Measurements from ENCODE around the gene CNIH3.

The CNIH3 gene

GRCh38 chr1:224733027-224733911, 117.2 kb downstream of the CNIH3 start:
- TF ChIP-seq, protein P1, sequence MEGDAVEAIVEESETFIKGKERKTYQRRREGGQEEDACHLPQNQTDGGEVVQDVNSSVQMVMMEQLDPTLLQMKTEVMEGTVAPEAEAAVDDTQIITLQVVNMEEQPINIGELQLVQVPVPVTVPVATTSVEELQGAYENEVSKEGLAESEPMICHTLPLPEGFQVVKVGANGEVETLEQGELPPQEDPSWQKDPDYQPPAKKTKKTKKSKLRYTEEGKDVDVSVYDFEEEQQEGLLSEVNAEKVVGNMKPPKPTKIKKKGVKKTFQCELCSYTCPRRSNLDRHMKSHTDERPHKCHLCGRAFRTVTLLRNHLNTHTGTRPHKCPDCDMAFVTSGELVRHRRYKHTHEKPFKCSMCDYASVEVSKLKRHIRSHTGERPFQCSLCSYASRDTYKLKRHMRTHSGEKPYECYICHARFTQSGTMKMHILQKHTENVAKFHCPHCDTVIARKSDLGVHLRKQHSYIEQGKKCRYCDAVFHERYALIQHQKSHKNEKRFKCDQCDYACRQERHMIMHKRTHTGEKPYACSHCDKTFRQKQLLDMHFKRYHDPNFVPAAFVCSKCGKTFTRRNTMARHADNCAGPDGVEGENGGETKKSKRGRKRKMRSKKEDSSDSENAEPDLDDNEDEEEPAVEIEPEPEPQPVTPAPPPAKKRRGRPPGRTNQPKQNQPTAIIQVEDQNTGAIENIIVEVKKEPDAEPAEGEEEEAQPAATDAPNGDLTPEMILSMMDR (IDR thresholded peaks at IDR 0.05) = no peak
- Mint-ChIP-seq H3K27me3 (ENCODE audit: low read depth, poor library complexity) (peaks cover 2% of the 10 kb centered on the region), H3K36me3 (ENCODE audit: low read depth) (no peaks in the 10 kb centered on the region), H3K27ac (peak overlapping the region; percentile 96), H3K4me3 (peak overlapping the region; percentile 61), H3K4me1 (peaks cover 85% of the 10 kb centered on the region), H3K9me3 (no peaks in the 10 kb centered on the region)
- DNase-seq = no peak

DNA sequence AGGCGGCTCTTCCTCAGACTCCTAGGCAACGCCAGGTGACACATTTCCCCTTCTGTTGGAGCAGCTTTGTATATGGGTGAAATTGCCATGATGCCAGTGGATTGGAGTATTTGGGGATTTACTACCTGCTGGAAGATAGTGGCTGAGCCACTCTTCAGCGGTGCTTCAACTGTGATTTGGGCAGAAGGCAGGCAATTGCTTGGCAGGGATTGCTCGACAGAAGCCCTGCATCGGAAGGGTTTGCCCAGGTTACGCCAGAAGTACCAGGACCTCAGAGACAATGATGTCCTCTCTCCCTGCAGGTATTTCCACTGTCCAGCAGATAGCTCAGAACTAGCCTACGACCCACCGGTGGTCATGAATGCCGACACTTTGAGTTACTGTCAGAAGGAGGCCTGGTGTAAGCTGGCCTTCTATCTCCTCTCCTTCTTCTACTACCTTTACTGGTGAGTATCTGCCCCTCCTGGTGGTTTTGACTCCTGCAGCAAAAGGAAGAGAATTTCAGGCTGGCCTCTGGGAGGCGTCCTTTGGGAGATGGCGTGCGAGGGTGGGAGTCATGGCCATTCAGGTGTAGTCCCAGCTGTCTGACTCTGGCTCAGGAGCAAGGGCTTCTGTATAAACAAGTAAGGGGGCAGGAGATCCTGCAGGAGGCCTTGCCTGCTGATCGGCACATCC, 118.3 kb downstream of the CNIH3 start:
- peaks cover 6% of the 10 kb centered on the region for H3K27me3 Mint-ChIP-seq (ENCODE audit: low read depth, poor library complexity)
- peaks cover 89% of the 10 kb centered on the region for H3K4me1 Mint-ChIP-seq
- H3K36me3 Mint-ChIP-seq (ENCODE audit: low read depth) = no peaks in the 10 kb centered on the region
- no peak for DNase-seq
- H3K4me3 Mint-ChIP-seq = peak overlapping the region; percentile 44
- H3K9me3 Mint-ChIP-seq = no peaks in the 10 kb centered on the region
- TF ChIP-seq, protein P1 (IDR thresholded peaks at IDR 0.05) = no peak
- peak overlapping the region; percentile 62 for H3K27ac Mint-ChIP-seq

- no peaks in the 10 kb centered on the region for H3K9me3 Mint-ChIP-seq
- H3K4me3 Mint-ChIP-seq = no peak overlapping the region
- peaks cover 7% of the 10 kb centered on the region for H3K27me3 Mint-ChIP-seq (ENCODE audit: low read depth, poor library complexity)
- peaks cover 90% of the 10 kb centered on the region for H3K4me1 Mint-ChIP-seq
- no peak overlapping the region for H3K27ac Mint-ChIP-seq
- no peaks in the 10 kb centered on the region for H3K36me3 Mint-ChIP-seq (ENCODE audit: low read depth)
- no peak for DNase-seq
- TF ChIP-seq, protein P1 (IDR thresholded peaks at IDR 0.05) = no peak
These were observed 119.0 kb downstream of the CNIH3 start for GRCh38 chr1:224735159-224735558.

GRCh38 chr1:224736619-224737352, 120.7 kb downstream of the CNIH3 start:
- Mint-ChIP-seq H3K36me3 (ENCODE audit: low read depth) (no peaks in the 10 kb centered on the region), H3K4me1 (peaks cover 88% of the 10 kb centered on the region), H3K27ac (peak overlapping the region; percentile 29), H3K9me3 (no peaks in the 10 kb centered on the region), H3K4me3 (no peak overlapping the region), H3K27me3 (ENCODE audit: low read depth, poor library complexity) (peaks cover 7% of the 10 kb centered on the region)
- TF ChIP-seq, protein P1 (IDR thresholded peaks at IDR 0.05) = no peak
- DNase-seq = no peak

DNA sequence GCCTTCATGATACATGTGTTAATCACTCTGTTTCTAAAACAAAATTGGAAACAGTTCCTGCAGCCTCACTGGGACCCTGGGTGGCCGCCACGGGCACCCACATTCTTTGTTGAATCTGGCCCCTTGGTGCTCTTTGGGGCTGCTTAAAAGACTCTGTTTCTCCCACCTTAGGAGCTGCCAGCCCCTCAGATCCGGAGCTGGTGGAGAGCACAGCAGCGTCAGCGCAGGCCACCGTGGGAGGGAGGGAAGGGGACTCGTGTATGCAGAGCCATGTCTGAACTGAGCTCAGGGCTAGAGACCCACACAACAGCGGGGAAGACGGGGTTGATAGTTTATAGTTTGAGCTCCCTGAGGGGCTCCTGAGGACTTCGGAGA, 121.2 kb downstream of the CNIH3 start:
- Mint-ChIP-seq H3K4me3 (no peak overlapping the region), H3K9me3 (no peaks in the 10 kb centered on the region), H3K4me1 (peaks cover 88% of the 10 kb centered on the region), H3K27ac (no peak overlapping the region), H3K36me3 (ENCODE audit: low read depth) (no peaks in the 10 kb centered on the region), H3K27me3 (ENCODE audit: low read depth, poor library complexity) (peaks cover 12% of the 10 kb centered on the region)
- no peak for DNase-seq
- TF ChIP-seq, protein P1 (IDR thresholded peaks at IDR 0.05) = no peak

Measured in nephron progenitor cell (in vitro differentiated cells).